H1 (cell line): ENCODE data around the gene DAB2IP.

Experiments
- CHD1 ChIP-seq: IDR thresholded peaks from 2 replicates; pipeline ENCODE4 v1.6.1; 2012; ENCODE audit warnings: low read depth, low read length, improper control_type of control experiment
- CTCF ChIP-seq, 3 experiments: IDR thresholded peaks; 1 replicate in 2 of 3; 2 replicates in 1 of 3; pipeline versions ENCODE4 v1.5.1 to v1.6.1; 2011; ENCODE audit warnings: low read length in 3 of 3, mild to moderate bottlenecking in 3 of 3, inconsistent platforms in 2 of 3, low read depth in 1 of 3, moderate library complexity in 1 of 3; ENCODE audit not compliant: insufficient read depth in 1 of 3; ENCODE audit errors: control extremely low read depth in 1 of 3
- EP300 ChIP-seq, 2 experiments: IDR thresholded peaks; 1 replicate in 1 of 2; 2 replicates in 1 of 2; pipeline ENCODE4 v1.6.1; 2011 to 2012; ENCODE audit warnings: low read depth in 2 of 2, low read length in 2 of 2, mild to moderate bottlenecking in 2 of 2, borderline replicate concordance in 1 of 2, inconsistent platforms in 1 of 2, moderate library complexity in 1 of 2
- POLR2AphosphoS5 ChIP-seq: IDR thresholded peaks from 2 replicates; pipeline ENCODE4 v1.6.1; 2011; ENCODE audit warnings: low read depth, low read length
- RAD21 ChIP-seq, 2 experiments: IDR thresholded peaks in 1 of 2; conservative IDR thresholded peaks in 1 of 2; 2 replicates each; pipeline ENCODE4 v1.6.1; 2011; ENCODE audit warnings: low read depth in 2 of 2, low read length in 2 of 2, improper control_type of control experiment in 1 of 2, inconsistent platforms in 1 of 2, mild to moderate bottlenecking in 1 of 2, moderate library complexity in 1 of 2
- SP2 ChIP-seq: IDR thresholded peaks from 2 replicates; pipeline ENCODE4 v1.6.1; 2012; ENCODE audit warnings: mild to moderate bottlenecking, low read length, inconsistent platforms

GRCh38 chr9:121735065-121735792, 83.8 kb downstream of the DAB2IP start:
- TF ChIP-seq POLR2AphosphoS5 = no peak
- no peak for TF ChIP-seq SP2
- no peak for TF ChIP-seq EP300 (IDR thresholded peaks at IDR 0.05; ENCODE audit: borderline replicate concordance in 1 of 2, low read depth in 2 of 2, low read length in 2 of 2)
- TF ChIP-seq CHD1 = no peak
- peak; percentile 65 to 74 for TF ChIP-seq RAD21 (IDR thresholded peaks at IDR 0.05 in 1 of 2, conservative IDR thresholded peaks at IDR 0.05 in 1 of 2; ENCODE audit: low read depth in 2 of 2, low read length in 2 of 2)
- peak; percentile 67 to 80 (median 77) for TF ChIP-seq CTCF (IDR thresholded peaks at IDR 0.05; ENCODE audit: control extremely low read depth in 1 of 3, insufficient read depth in 1 of 3, low read depth in 1 of 3, low read length in 3 of 3)
